ENCODE results near the gene TAGLN3.
"Not testable (repeated sequence)": the region's sequence is repeated elsewhere in the genome, so short reads cannot be mapped to it uniquely, and the experiment has no call there.

The TAGLN3 gene

GRCh38 chr3:112010636-112011035 lies 11.9 kb downstream of the TAGLN3 start:
- no peak for DNase-seq (ENCODE audit: low spot score)

GRCh38 chr3:112011376-112011940 lies 12.7 kb downstream of the TAGLN3 start:
- DNase-seq (ENCODE audit: low spot score), result no peak

GRCh38 chr3:112012205-112012992 lies 13.7 kb downstream of the TAGLN3 start:
- no peak for DNase-seq (ENCODE audit: low spot score)

- DNase-seq (ENCODE audit: low spot score), result peak; percentile 45
Observed at GRCh38 chr3:112013058-112013783, 14.5 kb downstream of the TAGLN3 start.

- no peak for DNase-seq (ENCODE audit: low spot score)
Observed at GRCh38 chr3:112013784-112014143, 15.0 kb downstream of the TAGLN3 start.

- DNase-seq (ENCODE audit: low spot score), result no peak
Observed at GRCh38 chr3:112017091-112017490, 18.4 kb downstream of the TAGLN3 start.

- no peak for DNase-seq (ENCODE audit: low spot score)
Observed at GRCh38 chr3:112018712-112019111, 20.0 kb downstream of the TAGLN3 start.

- no peak for DNase-seq (ENCODE audit: low spot score)
Observed at GRCh38 chr3:112019716-112020115, 21.0 kb downstream of the TAGLN3 start.

- no peak for DNase-seq (ENCODE audit: low spot score)
Observed at GRCh38 chr3:112020674-112021085, 22.0 kb downstream of the TAGLN3 start.

GRCh38 chr3:112027142-112027541 lies 28.4 kb downstream of the TAGLN3 start:
- DNase-seq (ENCODE audit: low spot score), result no peak

GRCh38 chr3:112027826-112028225 lies 29.1 kb downstream of the TAGLN3 start:
- no peak for DNase-seq (ENCODE audit: low spot score)

GRCh38 chr3:112030901-112031300 lies 32.2 kb downstream of the TAGLN3 start:
- no peak for DNase-seq (ENCODE audit: low spot score)

- DNase-seq (ENCODE audit: low spot score), result no peak
Observed at GRCh38 chr3:112032098-112032731, 33.5 kb downstream of the TAGLN3 start.

- DNase-seq (ENCODE audit: low spot score), result no peak
Observed at GRCh38 chr3:112034436-112034835, 35.7 kb downstream of the TAGLN3 start, which contains the start of gene TMPRSS7. TSS of gene TMPRSS7 (plus strand) at chr3:112034736. CDS start at chr3:112034846, 110 bp downstream.

- no peak for DNase-seq (ENCODE audit: low spot score)
Observed at GRCh38 chr3:112035241-112035640, 36.5 kb downstream of the TAGLN3 start.

- not testable (repeated sequence) for DNase-seq (ENCODE audit: low spot score)
Observed at GRCh38 chr3:112037194-112037593, 38.5 kb downstream of the TAGLN3 start.

GRCh38 chr3:112038863-112039262 lies 40.1 kb downstream of the TAGLN3 start:
- no peak for DNase-seq (ENCODE audit: low spot score)

GRCh38 chr3:112041321-112041720 lies 42.6 kb downstream of the TAGLN3 start:
- no peak for DNase-seq (ENCODE audit: low spot score)

- DNase-seq (ENCODE audit: low spot score), result no peak
Observed at GRCh38 chr3:112042842-112043280, 44.1 kb downstream of the TAGLN3 start.

GRCh38 chr3:112043621-112044201 lies 45.0 kb downstream of the TAGLN3 start:
- peak; percentile 44 for DNase-seq (ENCODE audit: low spot score)

- DNase-seq (ENCODE audit: low spot score), result no peak
Observed at GRCh38 chr3:112046599-112046998, 47.9 kb downstream of the TAGLN3 start.

- no peak for DNase-seq (ENCODE audit: low spot score)
Observed at GRCh38 chr3:112047264-112047663, 48.5 kb downstream of the TAGLN3 start.
